KBM-7 (cell line): Measurements from ENCODE around the gene CYB5R3.
A peak's percentile ranks its signal among the peaks of the same experiment; 100 is the strongest.

Experiments
- DNase-seq: peaks from one replicate; pipeline ENCODE4 v3.0.0-alpha.2; 2015
- in situ Hi-C: fragments of 300-500 bp; cut with MboI; formaldehyde crosslinking; loops from 2 replicates; pipeline ENCODE4 v1.14.3; 2020; ENCODE audit warnings: low sequenced_read_pairs, low pct_unique_long_range_greater_than_20kb, mixed read lengths

The CYB5R3 gene

GRCh38 chr22:42649246-42650099 is at the start of gene CYB5R3:
Gene CYB5R3 (minus strand): TSS chr22:42649392. CDS start chr22:42649315, 77 bp downstream.
- DNase-seq, result peak; percentile 74
- in situ Hi-C loops, result no loop called here

GRCh38 chr22:42697542-42698013 is 48.4 kb upstream of the CYB5R3 start:
- in situ Hi-C loops, result no loop called here
- no peak for DNase-seq

DNA sequence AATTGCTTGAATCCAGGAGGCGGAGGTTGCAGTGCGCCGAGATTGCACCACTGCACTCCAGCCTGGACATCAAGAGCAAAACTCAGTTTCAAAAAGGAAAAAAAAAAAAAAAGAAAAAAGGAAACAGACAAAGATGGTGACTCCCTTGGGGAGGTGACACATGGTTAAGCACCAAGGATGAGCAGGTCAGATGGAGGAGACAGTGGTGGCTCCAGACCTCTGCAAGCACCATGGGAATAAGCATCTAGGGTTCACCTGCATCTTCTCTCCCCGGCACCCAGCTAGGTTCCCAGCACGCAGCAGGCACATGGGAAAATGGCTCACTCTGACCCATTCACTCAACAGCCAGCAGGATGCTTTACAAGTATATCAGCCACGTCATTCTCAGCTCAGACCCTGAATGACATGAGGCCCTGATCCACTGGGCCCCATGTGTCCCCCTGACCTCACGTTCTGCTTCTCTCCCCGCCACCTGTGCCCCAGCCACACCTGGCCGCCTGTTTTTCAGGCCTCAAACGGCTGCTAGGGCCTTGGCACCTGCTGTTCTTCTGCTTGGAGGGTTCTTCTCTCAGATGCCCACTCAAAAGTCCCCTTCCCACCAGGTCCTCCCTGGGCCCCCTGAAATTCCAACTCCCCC is 47.3 kb upstream of the CYB5R3 start:
- in situ Hi-C loops, result no loop called here

DNA sequence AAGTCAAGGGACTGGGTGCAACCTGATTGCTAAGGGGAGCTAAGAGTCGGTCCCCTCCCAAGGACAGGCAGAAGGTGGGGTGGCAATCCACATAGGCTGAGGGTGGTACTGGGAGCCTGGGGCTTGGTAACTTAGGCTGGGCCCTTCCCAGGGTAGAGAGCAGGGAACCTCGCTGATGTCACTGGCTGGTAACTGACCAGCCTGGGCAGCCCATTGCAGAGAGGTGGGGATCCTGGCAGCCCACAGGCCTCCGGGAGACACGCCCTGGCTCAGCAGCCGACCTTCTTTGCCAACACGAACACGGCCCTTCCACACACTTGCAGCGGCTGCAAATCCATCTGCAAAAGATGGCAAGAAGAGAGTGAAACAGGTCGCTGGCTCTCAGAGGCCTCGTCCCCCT is 46.1 kb upstream of the CYB5R3 start:
- DNase-seq, result no peak
- in situ Hi-C loops, result no loop called here

More for the DNA sequence above, 47.3 kb upstream of the CYB5R3 start:
- DNase-seq, result no peak

DNA sequence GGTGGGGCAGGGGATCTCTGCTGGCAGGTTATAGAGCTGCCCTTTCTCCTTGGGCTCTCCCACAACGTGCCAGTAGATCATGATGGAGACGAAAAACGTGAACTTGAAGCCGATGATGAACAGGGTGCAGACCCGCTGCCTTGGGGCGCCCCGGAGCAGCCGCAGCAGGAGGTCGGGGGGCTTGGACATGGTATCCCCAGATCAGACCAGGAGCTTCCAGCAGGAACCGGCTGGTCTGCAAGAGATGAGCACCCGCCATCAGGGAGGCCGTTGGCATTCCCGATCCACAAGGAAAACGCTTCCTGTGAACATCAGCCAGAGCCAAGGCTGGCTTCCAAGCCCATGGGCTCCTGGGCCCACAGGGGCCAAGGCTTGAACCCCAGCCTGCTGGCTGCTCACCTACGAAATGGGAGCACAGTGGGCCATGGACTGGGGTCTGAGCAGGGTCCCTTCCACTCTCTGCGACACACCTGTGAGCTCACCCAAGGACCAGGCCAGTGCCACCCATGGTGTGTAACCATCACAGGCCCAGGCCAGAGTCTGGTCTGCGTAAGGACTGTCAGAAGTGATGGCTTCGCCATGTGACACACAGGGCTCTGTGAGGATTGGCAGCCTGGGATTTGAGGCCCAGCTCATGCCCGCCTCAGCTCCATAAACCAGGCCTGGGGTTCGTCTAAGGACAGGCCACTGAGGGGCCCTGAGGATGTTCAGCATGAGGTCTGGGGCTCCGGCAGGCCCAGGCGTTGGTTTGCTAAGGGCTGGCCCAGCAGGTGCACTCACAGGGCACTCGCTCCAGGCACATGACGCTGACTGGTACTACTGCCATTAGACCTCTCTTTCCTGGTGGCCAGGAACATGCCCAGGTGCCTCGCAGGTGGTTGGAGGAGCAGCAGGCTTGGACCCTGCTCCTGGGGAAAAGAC is 44.8 kb upstream of the CYB5R3 start:
- in situ Hi-C loops, result no loop called here
- no peak for DNase-seq

DNA sequence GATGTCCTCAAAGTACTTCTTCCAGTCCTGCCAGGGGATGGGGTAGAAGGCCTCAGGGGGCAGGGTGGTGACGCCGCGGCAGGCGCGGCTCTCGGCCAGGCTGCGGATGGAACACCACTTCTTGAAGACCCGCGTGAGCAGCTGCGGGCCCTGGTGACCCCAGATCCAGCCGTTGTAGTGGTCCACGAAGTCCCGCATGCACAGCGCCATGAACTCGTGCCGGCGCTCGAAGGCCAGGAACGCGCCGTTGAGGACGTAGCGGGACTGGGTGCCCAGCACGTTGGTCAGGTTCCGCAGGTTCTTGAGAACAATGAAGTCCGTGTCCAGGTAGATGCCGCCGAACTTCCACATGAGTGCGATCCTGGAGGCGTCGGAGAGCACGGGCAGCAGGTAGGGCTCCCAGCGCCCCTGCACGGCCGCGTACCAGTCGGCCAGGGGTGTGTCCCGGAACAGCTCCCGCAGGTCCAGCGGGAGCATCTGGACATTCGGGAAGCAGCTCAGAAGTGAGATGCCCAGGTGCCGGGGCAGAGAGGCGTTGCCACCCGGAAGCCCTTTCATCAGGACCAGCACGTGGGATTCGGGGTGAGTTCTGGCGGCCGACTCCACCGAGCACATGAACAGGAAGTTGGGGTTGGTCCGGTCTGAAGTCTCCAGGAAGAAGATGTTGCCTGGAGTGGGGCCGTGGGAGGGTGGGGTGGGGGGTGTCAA is 44.0 kb upstream of the CYB5R3 start:
- in situ Hi-C loops, result no loop called here
- no peak for DNase-seq

DNA sequence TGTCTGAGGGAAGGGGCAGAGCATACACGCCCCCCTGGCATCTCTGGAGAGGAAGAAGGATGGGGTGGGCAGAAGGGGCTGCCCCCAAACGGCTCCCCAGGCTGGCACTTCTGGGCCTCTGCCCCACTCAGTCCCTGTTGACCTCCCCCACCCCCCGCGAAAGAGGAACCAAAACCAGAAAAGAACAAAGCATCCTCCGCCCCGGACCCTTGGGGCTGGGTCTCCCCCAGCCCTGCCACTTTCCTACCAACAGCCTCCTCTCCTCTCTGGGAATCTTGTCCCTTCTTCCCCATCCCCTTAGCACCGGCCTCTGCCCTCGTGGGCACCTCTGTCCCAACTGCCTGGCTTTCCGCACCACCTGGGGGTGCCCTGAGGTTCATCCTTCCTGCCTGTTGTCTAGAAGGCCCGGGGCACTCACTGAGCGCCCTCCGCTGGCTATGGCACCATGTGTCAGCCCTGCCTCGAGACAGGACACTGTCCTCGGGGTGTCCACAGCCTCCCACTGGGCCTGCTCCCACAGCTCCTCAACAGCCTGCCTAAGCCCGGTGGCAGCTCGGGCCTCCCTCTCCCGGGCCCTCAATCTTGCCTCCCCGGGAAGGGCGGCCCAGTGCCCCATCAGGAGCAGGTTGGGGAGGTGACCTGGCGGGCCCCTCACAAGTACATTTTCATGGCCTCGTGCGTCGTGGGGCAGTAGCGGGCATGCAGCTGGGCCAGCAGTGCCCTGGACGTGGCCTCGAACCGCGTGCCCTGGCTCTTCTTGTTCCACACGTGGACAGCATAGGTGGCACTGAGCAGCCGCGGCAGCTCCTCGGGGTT is 43.3 kb upstream of the CYB5R3 start:
- no peak for DNase-seq
- in situ Hi-C loops, result no loop called here

- DNase-seq, result no peak
- in situ Hi-C loops, result no loop called here
Measured at GRCh38 chr22:42691440-42691839, 42.2 kb upstream of the CYB5R3 start.

GRCh38 chr22:42688241-42689211 is 39.3 kb upstream of the CYB5R3 start:
- in situ Hi-C loops, result no loop called here
- peak; percentile 37 for DNase-seq

- in situ Hi-C loops, result no loop called here
- DNase-seq, result no peak
Measured at GRCh38 chr22:42686756-42687491, 37.7 kb upstream of the CYB5R3 start.

- in situ Hi-C loops, result no loop called here
- DNase-seq, result no peak
Measured at GRCh38 chr22:42685941-42686653, 36.9 kb upstream of the CYB5R3 start.

GRCh38 chr22:42684462-42685195 is 35.4 kb upstream of the CYB5R3 start:
- in situ Hi-C loops, result no loop called here
- DNase-seq, result no peak

GRCh38 chr22:42683578-42684283 is 34.5 kb upstream of the CYB5R3 start:
- no peak for DNase-seq
- in situ Hi-C loops, result no loop called here

- DNase-seq, result no peak
- in situ Hi-C loops, result no loop called here
Measured at GRCh38 chr22:42682113-42682851, 33.1 kb upstream of the CYB5R3 start.
